HG03135 (cell line): ENCODE measurements around the gene JAG2.

Experiments used
- ATAC-seq: cut with Tn5 transposase; IDR thresholded peaks from one replicate; pipeline ENCODE4 v1.9.1; 2021; ENCODE audit warnings: mild to moderate bottlenecking, moderate library complexity; ENCODE audit not compliant: unreplicated experiment

The JAG2 gene

GRCh38 chr14:105151838-105152793, 16.5 kb downstream of the JAG2 start:
- no peak for ATAC-seq

GRCh38 chr14:105151084-105151837, 17.3 kb downstream of the JAG2 start:
- ATAC-seq: no peak

- ATAC-seq: no peak
These were observed 18.1 kb downstream of the JAG2 start for GRCh38 chr14:105150368-105151083.

- no peak for ATAC-seq
These were observed 18.6 kb downstream of the JAG2 start for GRCh38 chr14:105150026-105150367.

GRCh38 chr14:105149146-105149781, 19.3 kb downstream of the JAG2 start:
- ATAC-seq: no peak

- ATAC-seq: no peak
These were observed 19.9 kb downstream of the JAG2 start for GRCh38 chr14:105148604-105149145.

- ATAC-seq: no peak
These were observed 20.6 kb downstream of the JAG2 start for GRCh38 chr14:105147671-105148603.

GRCh38 chr14:105146976-105147635, 21.5 kb downstream of the JAG2 start:
- no peak for ATAC-seq

GRCh38 chr14:105146181-105146975, 22.2 kb downstream of the JAG2 start:
- no peak for ATAC-seq

- ATAC-seq: no peak
These were observed 23.0 kb downstream of the JAG2 start for GRCh38 chr14:105145381-105146180.

- ATAC-seq: no peak
These were observed 23.8 kb downstream of the JAG2 start for GRCh38 chr14:105144666-105145380.

GRCh38 chr14:105144026-105144665, 24.4 kb downstream of the JAG2 start:
- ATAC-seq: no peak

- no peak for ATAC-seq
These were observed 25.0 kb downstream of the JAG2 start for GRCh38 chr14:105143451-105144025.

GRCh38 chr14:105142651-105143450, 25.7 kb downstream of the JAG2 start:
- no peak for ATAC-seq
